ENCODE data around the gene IKZF3.
"Not testable (repeated sequence)": the region's sequence is repeated elsewhere in the genome, so short reads cannot be mapped to it uniquely, and the experiment has no call there.

IKZF3 gene

DNA sequence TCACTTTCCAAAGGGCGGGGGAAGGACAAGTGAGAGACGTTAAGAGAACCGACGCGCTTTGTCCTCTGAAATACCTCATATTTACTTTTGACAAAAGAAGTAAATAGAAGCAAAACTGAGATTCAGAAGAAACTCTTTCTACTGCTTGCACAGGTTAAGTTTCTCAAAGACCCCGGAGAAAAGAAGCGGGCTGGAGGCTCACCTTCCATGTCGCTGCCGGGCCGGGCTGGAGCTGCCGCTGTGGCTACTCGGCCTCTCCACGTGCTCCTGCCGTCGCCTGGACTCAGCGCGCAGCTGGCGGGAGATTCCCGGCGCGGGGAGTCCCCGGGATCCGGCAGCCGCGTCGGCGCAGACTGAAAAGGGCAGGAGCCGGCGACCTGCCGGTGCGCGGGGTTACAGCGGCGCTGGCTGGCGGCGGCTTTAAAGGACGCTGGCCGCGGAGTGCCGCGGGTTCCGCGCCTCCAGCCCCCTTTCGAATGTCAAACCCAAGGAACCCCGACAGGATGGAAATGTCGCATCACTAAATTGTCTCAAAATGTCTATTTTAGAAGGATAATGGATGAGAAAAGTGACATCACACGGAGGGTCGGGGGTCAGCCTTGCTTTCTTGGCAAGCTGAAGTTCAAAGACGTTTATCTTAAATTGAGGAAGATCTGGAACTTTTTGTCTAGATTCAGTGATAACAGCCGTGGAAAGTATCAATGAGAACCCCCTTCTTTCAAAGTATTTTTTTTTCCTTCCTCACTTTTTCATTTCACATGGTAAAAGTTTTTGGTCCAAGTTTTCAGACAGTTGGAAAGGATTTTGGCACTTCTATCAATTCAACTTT is at the start of gene IKZF3:
IKZF3 (minus strand) TSS at position 395 of the 829 bp plus-strand sequence; CDS start at position 209, 186 bp downstream.
- FAIRE-seq = no peak

DNA sequence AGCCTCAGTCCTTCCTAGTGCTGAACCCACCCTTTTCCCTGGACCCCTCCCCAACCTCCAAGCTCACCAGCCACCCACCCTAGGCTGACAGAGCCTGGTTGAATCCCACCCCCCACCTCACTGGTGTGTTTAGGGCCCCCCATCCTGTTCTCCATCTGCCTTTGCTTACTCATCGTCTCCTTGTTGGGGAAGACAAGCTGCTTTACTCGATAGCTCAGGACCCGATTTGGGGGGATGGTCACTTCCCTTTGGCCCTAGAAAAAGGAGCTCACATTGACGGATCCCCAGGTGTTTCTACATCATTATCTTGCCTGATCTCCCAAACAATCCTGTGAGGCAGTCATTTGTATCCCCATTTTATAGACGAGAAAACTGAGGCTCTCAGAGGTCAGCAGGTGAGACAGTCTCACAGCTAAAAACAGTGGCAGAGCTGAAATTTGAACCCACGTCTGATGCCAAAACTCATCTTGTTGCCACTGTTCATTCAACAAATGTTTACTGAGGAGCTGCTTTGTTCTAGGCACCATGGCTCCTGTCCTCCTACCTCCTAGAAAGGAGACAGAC is 44.8 kb upstream of the IKZF3 start:
- no peak for FAIRE-seq

DNA sequence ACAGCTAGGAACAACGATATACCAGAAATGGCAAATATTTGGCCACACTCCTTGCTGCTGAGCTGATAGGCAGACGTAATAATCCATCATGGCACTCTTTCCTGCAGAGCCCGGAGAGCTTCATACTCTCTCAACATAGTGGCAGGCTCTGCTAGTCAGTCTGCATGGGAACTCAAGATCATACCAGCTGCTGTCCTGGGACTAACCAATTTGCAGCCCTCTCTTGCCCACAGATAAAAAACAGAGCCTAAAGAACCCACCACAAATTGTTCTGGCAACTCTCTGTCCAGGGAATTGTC is 40.8 kb upstream of the IKZF3 start:
- no peak for FAIRE-seq

DNA sequence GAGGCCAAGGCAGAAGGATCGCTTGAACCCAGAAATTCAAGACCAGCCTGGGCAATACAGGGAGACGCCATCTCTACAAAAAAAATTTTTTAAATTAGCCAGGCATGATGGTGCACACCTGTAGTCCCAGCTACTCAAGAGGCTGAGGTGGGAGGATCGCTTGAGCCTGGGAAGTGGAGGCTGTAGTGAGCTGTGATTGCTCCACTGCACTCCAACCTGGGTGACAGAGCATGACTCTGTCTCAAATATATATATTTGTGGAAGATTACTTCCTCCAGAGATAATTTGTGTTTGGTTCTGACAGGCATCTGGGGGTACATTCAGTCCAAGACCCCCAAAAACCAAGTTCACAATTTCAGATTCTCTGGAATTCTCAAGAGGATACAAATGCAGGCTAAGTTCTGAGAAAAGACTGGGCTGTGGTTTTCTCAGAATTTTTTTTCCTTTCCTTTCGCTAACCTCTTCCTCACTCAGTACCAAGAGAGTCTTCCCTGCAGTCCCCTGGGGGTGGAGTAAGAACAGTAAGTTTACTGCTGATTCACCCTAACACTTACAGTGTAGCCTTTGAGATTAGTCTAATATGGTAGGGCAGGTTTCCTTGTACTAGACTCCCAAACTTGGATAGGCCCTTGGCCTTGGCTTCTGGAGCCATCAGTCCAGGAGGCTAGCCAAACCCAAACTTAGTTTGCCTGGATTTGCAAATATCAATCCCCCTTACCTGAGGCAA is 39.2 kb upstream of the IKZF3 start:
- no peak for FAIRE-seq

DNA sequence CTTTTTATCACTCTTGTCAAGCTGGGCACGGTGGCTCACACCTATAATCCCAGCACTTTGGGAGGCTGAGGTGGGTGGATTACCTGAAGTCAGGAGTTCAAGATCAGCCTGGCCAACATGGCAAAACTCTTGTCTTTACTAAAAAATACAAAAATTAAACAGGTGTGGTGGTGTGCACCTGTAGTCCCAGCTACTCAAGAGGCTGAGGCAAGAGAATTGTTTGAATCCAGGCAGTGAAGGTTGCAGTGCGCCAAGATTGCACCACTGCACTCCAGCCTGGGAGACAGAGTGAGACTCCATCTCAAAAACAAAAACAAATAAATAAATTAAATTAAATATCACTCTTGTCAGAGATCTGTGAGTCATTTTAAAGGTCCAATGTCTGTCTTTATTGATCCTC is 37.9 kb upstream of the IKZF3 start:
- not testable (repeated sequence) for FAIRE-seq

DNA sequence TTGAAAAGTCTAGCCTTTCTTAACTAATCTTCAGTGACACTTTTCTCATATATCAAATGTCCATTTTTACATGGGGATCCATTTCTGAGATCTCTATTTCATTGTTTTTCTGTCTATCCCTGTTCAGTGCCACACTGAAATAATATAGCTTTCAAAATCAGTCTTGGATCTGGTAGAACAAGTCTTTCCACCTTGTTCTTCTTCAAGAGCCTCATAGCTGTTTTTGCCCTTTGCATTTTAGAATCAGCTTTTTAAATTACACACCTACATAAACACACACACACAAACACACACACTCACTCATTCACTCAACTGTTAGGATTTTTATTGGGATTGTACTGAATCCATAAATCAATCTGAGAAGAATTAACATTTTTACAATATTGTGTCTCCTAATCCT is 35.1 kb upstream of the IKZF3 start:
- no peak for FAIRE-seq

DNA sequence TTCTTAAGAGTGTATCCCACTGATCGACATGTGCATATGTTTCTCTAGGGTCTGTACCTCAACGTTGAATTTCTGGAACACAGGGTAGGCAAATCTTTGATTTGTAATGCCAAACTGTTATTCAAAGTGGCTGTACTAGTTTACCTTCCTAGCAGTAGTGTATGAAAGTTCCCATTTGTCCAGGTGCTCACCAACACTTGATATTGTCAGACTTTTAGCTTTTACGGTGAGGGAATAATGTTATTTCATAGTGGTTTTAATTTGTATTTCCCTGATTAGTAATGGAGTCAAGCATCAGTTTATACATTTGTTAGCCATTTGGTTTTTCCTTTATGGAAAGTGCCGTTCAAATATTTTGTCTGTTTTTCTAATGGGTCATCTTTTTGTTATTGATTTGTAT is 34.0 kb upstream of the IKZF3 start:
- no peak for FAIRE-seq

DNA sequence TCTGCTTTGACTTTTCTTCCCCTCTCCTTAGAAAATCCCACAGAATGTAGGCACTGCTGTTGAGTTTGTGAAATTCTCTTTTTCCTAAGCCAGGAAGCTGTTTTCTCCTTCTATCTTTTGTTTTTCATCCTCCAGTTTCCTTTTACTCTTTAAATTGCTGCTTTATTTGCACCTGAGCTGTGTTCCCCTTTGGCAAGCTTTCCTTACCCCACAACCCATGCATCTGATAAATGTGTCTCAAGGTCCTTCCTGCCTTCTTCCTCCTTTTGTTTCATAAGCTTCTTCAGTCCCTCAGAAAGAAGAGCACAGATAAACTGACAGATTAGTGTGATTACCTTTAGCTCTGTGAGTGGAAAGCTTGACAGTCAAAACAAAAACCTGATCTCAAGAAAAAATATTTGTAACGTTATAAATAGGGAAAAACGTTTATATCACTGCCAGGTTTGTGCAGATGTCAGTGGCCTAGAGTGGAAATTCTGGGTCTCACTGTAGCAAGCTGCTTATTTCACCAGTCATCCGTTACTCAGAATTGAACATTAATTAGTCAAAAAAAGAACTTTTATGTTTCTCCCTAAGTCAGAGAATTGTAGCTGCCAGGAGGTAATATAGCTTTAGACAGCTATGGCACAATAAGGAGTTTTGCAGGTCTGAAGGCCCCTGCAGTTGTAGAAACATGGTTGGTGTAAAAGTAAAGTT is 30.7 kb upstream of the IKZF3 start:
- no peak for FAIRE-seq

DNA sequence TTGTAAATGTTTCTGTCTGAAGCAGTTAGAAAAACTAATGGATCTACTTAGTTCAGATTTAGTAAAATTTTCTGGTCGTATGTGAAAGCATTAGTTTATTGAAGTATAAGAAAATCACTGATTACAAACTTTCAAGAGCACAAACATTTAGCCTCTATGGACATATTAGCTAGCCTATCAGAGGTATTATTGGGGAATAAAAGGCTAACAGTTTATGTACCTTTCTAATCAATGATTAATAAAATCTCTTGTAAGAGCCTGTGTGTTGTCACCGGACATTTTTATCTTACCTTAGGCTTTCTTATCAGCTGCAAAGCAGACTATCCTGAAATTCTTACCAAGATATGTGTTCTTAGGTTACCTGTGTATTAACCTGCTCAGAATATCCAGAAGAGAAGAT is 25.1 kb upstream of the IKZF3 start:
- no peak for FAIRE-seq

DNA sequence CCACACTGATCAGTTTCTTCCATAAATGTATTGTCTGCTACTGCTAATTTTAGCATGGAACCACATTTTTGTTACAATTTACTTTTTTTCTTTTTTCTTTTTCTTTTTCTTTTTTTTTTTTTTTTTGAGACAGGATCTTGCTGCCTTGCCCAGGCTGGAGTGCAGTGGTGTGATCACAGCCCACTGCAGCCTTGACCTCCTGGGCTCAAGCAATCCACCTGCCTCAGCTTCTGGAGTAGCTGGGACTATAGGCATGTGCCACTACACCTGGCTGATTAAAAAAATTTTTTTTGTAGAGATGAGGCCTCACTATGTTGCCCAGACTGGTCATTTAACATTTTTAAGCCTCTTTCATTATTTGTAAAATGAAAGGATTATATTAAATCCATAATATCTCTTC is 23.0 kb upstream of the IKZF3 start:
- FAIRE-seq = no peak

DNA sequence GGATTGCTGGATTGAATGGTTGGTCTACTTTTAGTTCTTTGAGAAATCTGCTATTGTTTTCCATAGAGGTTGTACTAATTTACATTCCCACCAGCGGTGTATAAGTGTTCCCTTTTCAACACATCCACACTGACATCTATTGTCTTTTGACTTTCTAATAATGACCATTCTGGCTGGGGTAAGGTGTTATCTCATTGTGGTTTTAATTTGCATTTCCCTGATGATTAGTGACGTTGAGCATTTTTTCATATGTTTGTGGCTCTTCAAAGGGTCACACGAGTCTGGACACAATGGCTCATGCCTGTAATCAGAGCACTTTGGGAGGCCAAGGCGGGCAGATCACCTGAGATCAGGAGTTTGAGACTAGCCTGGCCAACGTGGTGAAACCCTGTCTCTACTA is 22.0 kb upstream of the IKZF3 start:
- FAIRE-seq = not testable (repeated sequence)

DNA sequence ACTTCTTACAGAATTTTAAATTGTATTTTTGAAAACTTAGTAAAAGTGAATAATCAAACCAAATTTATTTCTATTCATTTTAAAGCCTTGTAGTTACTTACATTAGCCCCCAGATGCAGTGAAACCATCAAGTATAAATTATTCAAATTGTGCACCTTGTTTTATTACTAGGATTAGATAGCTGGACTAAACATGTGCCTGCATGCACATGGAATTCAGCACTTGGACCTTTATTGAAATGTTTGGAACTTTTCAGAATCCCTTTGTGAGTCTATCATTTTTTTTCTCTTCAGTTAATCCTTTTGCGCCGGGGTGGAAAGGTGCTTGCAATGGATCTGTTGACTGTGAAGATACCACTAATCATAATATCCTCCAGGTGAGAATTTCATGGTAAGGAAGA is 8.6 kb upstream of the IKZF3 start:
- FAIRE-seq = peak; percentile 97

DNA sequence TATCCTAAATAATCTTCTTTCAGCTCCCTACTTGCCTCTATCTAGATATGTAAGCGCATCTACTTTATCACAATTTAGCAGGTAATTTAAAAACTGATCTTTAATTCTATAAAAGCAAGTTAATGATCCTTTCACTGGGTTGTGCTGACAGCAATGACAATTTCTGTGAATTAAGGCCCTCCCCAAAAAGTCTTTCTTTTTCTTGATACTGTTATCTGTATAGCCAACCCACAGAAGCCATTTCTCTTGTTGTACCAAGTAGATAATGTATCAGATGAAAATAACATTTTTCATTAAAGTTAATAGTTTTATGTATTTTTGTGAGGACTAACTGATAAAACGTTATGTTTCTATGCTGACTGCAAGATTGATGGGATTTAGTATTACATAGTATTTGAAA is 7.7 kb upstream of the IKZF3 start:
- FAIRE-seq = no peak

DNA sequence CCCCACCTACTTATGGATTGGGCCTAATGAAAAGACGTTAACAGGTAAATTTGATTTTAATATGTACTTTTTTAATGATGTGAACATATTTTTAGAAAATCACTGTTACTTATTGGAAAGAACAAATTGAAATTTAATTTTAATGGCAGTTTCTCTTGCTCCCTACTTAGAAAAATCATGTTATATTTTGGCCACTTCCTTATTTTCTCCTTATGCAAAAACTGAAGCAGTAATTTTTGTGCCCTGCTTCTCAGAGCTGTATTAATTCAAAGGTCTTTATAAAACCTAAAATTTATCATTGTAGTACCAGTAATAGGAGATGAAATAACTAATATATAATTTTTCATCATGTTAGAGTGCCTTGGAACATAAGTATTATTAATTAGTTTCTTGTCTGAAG is 6.7 kb upstream of the IKZF3 start:
- FAIRE-seq = no peak

DNA sequence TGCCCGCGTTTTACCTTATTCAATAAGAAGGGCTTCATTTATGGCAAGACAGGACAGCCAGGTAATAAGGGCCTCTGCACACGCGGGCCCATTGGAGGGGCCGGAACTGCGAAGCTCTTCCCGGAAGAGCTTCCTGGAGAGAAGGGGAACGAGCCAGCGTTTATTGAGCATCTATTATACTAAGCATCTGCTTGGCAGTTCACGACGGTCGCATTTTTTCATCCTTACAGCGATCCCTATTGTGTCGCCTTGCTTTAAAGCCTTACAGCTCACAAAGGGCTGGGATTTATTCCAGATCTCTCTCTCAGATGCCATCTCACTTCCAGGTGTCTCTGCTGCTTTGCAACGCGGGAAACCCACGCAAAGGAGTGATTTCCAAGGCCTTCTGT is 4.4 kb upstream of the IKZF3 start:
- no peak for FAIRE-seq

DNA sequence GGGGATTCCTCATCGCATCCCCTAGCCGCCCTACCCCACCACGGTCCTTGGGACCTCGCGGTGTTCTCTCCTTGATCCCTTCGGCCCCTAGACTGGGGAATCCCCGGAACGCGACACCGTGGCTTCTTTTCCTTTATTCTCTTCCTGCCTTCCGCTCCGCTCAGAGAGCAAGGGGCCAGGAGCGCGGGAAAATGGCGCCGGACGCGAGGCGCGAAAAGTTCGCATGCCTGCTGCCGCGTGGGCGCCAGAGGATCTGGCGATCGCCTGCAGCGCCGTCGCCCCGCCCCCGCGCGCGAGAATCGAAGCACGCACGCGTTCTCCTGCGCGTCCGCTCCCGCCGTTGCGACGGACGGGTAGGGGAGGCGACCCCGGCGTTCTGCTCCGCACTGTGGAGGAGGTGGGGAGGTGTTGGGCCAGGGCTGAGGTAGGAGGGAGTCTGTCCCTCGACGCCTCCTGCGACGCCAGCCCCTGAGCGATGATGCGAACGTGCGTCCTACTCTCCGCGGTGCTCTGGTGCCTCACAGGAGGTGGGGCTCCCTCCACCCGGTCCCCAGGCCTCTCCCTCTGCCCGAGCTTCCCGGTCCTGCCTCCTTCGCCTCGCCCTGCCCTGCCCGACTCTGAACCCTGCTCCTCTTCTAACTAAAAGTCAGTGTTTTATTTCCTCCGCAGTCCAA is 3.9 kb upstream of the IKZF3 start, which contains the start of gene ZPBP2:
ZPBP2 (plus strand) TSS at position 323 of the 674 bp plus-strand sequence; CDS start at position 476, 153 bp downstream.
- FAIRE-seq = no peak

DNA sequence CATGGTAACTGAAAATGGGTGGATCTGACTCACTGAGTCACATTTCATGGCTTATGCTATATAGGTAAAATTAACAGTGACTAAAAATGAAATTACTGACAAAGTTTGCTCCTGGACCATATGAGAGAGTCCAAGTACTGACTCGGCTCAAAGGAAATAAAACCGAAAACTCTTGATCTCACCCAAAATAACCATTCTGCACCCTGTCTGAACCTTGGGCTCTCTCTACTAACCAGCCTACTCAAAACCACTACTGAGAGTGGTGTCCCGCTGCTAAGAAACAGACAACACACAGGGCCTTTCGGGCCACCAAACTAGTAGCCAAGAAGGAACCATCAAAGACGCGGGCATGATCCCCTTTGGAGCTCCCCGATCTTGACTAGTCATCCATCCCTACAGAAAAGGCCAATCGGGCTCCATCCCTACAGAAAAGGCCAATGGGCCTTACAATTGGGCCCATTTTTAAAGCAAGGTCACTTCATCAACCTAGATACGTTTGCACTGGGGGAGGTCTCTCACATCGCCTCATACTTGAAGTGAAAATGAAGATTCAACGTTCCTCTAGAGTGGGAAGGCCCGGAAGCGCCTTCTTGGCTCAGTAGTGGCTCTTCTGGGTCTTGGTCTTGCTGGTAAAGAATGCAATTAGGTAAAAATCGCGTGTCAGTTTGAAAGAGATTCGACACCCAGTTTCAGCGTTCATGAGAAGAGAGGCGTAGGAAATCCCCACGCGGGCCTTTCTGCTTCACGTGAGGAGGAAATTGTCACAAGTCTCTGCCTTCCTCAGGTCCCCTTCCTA is 3.2 kb upstream of the IKZF3 start:
- FAIRE-seq = no peak

DNA sequence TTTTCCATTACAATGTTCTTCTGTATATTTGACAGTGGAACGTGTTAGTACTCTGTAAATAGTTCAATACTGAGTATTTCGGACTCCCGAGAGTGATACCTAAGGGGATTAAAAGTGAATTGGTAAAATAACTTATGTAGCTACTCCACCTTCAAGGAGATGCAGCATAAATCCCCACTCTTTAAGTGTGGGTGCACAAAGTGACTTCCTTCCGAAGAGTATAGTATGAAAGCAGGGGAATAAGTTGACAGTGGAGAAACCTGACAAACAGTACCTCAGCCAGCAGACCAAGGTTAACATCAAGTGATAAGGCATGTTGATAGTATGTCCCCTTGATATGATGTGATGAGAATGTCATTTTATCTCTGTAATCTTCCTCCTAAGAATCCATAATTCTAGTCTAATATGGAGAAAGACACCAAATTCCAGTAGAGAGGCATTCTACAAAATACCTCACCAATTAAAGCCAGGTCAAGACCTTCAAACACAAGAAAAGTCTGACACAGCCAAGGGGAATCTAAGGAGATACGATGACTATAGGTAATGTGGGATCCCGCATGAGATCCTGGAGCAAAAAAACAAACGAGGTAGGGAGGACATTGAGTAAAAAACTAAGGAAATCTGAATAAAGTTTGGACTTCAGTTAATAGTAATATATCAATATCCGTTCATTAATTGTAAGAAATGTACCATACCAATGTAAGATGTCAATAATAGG is 2.1 kb upstream of the IKZF3 start:
- no peak for FAIRE-seq

DNA sequence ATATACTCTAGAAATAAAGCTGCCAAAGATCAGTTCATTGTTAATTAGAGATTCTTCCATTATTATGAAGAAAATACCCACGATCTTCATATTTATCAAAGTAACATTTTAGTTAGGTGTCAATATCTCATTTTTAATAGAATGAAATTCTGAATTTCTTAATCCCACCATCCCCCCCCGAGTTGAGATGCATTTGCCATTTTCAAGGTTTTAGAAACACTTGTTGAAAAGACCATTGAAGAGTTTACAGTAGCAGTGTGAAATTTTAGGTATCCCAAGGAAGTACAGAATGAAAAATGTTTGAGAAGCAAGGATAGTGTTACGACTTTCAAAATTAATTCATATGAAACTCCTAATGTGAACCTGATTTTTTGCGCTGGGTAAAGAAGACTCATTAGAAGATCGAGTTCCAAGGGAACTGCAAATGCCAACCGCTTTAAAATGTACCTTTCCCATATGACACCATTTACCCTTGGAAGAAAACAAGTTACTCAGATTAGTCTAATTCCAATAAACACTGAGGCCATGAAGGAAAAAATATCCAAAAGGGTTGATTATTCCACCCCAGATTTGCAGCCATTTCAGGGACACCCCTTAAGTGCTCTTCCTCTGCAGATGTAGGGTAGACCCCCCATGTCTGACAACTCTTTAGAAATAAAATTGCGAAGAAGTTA is 731 bp downstream of the IKZF3 start:
- no peak for FAIRE-seq

DNA sequence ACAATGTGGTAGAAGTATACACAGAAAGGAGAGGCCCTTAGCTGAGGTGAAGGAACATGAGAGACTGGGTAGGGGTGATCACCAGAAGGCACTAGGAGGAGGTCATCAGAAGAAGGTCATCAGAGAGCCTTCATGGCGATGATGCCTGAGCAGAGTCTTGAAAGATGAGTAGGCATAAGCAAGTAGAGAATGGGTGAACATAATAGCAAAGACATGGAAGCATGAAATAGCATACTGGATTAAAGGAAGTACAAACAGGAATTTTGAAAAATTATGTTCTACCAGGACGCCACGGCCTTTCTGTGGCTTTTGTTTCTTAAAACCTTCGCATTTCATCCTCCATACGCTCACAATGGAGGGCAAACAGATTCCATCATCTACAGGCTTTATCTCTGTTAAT is 2.9 kb downstream of the IKZF3 start:
- FAIRE-seq = no peak

Measured in A204.1 (cell line).